GM19397 (cell line): ENCODE measurements around the gene WFDC10A.
"Not testable (repeated sequence)": the region's sequence is repeated elsewhere in the genome, so short reads cannot be mapped to it uniquely, and the experiment has no call there.

Experiments used
- ATAC-seq: cut with Tn5 transposase; IDR thresholded peaks from one replicate; pipeline ENCODE4 v1.9.1; 2021; ENCODE audit warnings: mild to moderate bottlenecking, moderate library complexity; ENCODE audit not compliant: unreplicated experiment

The WFDC10A gene

DNA sequence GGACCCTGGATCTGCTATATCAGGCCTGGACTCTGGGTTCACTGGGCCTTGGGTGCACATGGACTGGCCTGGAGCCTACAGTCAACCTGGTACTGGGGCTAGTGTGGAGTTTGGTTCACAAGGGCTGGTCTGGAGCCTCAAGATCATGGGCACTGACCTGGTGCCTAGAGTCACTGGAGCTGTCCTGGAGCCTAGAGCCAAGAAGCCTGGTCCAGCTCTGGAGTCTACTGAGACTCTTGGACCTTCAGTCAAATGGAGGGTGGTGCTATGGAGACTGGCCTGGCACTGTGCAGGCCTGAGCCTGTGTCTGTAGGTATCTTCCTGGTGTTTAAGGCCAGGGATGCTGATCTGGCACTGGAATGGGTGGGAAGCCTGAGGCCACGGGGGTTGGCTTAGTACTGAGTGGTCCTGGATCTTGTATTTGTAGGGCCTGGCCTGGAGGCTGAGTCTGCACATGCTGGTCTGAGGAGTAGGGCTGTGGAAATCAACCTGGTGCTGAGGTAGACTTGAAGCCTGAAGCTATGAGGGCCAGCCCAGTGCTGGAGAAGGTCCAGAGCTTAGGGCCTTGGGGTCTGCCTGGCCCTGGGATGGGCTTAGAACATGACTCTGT is 18.0 kb downstream of the WFDC10A start:
- no peak for ATAC-seq

DNA sequence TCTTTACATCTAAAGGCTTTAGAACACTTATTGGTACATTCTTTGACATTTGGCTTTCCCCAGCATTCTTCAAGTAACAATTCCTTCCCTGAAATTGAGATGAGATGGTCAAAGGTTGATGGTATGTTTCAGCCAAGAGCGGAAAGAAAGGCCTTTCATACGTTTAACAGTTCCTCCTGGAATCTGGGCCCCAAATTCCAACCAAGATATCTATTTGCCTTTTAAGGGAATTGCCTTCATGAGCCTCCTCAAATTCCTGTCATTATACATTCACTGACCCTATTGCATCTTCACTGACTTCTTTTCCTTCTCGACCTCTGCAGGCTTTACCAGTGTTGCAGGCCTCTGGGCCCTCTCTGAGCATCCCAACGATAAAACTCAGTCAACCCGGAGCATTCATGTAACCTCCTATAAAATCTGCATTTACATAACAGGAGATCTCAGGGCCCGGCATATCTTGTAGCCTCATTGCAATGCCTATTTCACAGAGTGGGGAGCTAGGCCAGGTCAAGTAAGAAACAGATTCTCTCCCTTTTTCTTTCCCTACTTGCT is 19.8 kb downstream of the WFDC10A start:
- no peak for ATAC-seq

DNA sequence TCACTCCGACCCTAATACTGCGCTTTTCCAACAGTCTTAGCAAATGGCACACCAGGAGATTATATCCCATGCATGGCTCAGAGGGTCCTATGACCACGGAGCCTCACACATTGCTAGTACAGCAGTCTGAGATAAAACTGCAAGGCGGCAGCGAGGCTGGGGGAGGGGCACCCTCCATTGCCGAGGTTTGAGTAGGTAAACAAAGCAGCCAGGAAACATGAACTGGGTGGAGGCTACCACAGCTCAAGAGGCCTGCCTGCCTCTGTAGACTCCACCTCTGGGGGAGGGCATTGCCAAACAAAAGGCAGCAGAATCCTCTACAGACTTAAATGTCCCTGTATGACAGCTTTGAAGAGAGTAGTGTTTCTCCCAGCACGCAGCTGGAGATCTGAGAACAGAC is 22.2 kb downstream of the WFDC10A start:
- not testable (repeated sequence) for ATAC-seq

DNA sequence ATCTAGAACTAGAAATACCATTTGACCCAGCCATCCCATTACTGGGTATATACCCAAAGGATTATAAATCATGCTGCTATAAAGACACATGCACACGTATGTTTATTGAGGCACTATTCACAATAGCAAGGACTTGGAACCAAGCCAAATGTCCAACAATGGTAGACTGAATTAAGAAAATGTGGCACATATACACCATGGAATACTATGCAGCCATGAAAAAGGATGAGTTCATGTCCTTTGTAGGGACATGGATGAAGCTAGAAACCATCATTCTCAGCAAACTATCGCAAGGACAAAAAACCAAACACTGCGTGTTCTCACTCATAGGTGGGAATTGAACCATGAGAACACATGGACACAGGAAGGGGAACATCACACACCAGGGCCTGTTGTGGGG is 27.5 kb downstream of the WFDC10A start:
- not testable (repeated sequence) for ATAC-seq

DNA sequence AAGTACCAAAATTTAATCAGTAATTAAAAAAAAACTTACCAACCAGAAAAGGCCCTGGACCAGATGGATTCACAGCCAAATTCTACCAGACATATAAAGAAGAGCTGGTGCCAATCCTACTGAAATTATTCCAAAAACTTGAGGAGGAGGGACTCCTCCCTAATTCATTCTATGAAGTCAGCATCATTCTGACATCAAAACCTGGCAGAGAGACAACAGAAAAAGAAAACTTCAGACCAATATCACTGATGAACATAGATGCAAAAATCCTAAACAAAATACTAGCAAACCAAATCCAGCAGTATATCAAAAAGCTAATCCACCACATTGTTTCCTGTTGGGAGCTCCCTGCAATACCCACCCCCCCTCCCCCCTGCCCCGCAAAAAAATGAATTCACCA is 40.6 kb downstream of the WFDC10A start, which contains the start of gene WFDC11:
Gene WFDC11 (minus strand): TSS at position 101 of the 400 bp plus-strand sequence. CDS start 19,639 bp downstream, outside the sequence.
- ATAC-seq: no peak

DNA sequence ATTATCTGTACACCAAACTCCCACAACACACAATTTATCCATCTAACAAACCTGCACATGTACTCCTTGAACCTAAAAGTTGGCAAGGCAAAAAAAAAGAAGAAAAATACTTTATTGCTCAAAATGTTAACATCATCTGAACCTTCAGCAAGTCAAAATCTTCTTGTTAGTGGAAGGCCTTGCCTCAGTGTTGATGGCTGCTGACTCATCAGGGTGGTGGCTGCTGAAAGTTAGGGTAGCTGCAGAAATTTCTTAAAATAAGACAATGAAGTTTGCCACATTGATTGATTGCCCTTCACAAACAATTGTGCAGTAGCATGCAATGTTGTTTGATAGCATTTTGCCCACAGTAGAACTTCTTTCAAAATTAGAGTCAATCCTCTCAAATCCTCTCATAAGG is 43.2 kb downstream of the WFDC10A start:
- ATAC-seq: no peak

DNA sequence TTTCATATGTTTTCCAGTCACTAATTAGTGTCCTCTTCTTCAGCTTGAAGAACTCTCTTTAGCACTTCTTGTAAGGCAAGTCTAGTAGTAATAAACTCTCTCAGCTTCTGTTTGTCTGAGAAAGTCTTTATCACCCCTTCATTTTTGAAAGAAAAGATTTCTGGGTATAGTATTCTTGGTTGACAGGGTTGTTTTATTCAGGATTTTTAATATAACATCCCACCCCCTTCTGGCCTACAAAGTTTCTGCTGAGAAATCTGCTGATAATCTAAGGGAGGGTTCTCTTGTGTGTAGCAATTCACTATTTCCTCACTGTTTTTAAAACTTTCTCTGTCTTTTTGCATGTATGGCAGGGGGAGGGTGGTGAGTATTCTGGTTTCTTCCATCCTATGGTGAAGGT is 50.1 kb downstream of the WFDC10A start:
- ATAC-seq: no peak
